ENCODE measurements around the gene CNIH4. TPM values are rescaled to one million over a fixed set of nuclear protein-coding genes. Genes with fewer than 3 reads are reported as not detected.

Gene CNIH4
- total and polyA plus RNA-seq, 2 of the 4 experiments (the other 2 are of a cell fraction): 29.7 to 73.1 TPM

GRCh38 chr1:224312025-224312424 lies 44.7 kb upstream of the CNIH4 start:
- ATAC-seq (ENCODE audit: low read depth): no peak
- BruUV-seq (replicated peaks): no TSS peak
- H4K8ac ChIP-seq (ENCODE audit: low read depth in 2 of 2, low read length in 2 of 2): no peak overlapping the region

More at GRCh38 chr1:224312025-224312424, 44.7 kb upstream of the CNIH4 start:
- no peaks in the 10 kb centered on the region for H3K9me1 ChIP-seq (ENCODE audit: insufficient read depth, low read length)
- H3K14ac ChIP-seq (replicated peaks; ENCODE audit: low read depth, low read length): no peak overlapping the region
- no peak overlapping the region for H3K56ac ChIP-seq (ENCODE audit: extremely low read depth, insufficient read depth, low read length)
- no peak overlapping the region for H4K5ac ChIP-seq (ENCODE audit: low read depth, low read length)
- no peaks in the 10 kb centered on the region for H3K27me3 ChIP-seq (ENCODE audit: control insufficient read depth, insufficient read depth, low read length)
- peaks cover 4 to 18% of the 10 kb centered on the region in 2 experiments for H3K79me1 ChIP-seq (ENCODE audit: low read depth in 1 of 2, low read length in 2 of 2)
- no peak overlapping the region for H4K91ac ChIP-seq (ENCODE audit: insufficient read depth, low read depth, low read length)
- no peak overlapping the region for H3K27ac ChIP-seq (ENCODE audit: insufficient read depth, low read length)
- no peak overlapping the region for H2AK9ac ChIP-seq (replicated peaks; ENCODE audit: low read depth, low read length, poor library complexity)
- H3K18ac ChIP-seq (ENCODE audit: low read depth, low read length): no peak overlapping the region
- H3K9me3 ChIP-seq (ENCODE audit: control insufficient read depth, insufficient read depth, low read length): no peaks in the 10 kb centered on the region
- H4K20me1 ChIP-seq (ENCODE audit: insufficient read depth, low read length): no peaks in the 10 kb centered on the region
- no peak overlapping the region for H2BK5ac ChIP-seq (ENCODE audit: low read depth, low read length, poor library complexity, severe bottlenecking)
- no peak overlapping the region for H3K23ac ChIP-seq (ENCODE audit: low read depth, low read length)
- no peaks in the 10 kb centered on the region; the same call in 1 of the 2 replicates for H3K4me1 ChIP-seq (ENCODE audit: control insufficient read depth, insufficient read depth, low read length)
- no peak overlapping the region for H2BK120ac ChIP-seq (ENCODE audit: low read depth, low read length)
- dilution Hi-C loops (cut with HindIII; ENCODE audit: low sequenced_read_pairs, unreplicated experiment): no loop called here
- no peak overlapping the region for H3K9ac ChIP-seq (ENCODE audit: low read depth, low read length)
- H3K36me3 ChIP-seq (ENCODE audit: control insufficient read depth, insufficient read depth, low read length): peaks cover 19% of the 10 kb centered on the region
- H3K4me3 ChIP-seq (ENCODE audit: insufficient read depth, low read depth, low read length): no peak overlapping the region
- in situ Hi-C loops (cut with MboI; ENCODE audit: low sequenced_read_pairs): no loop called here
- H2BK20ac ChIP-seq (ENCODE audit: low read depth, low read length): no peak overlapping the region
- no peak overlapping the region for H3K4me2 ChIP-seq (ENCODE audit: low read depth, low read length)
- no peak overlapping the region for H2AK5ac ChIP-seq (ENCODE audit: low read depth, low read length)
- no peak overlapping the region for H2BK15ac ChIP-seq (ENCODE audit: low read depth, low read length)
- TF ChIP-seq BHLHE40 (IDR thresholded peaks at IDR 0.05; ENCODE audit: low read depth, low read length): no peak
- no peak for TF ChIP-seq NFE2L2 (IDR thresholded peaks at IDR 0.05; ENCODE audit: low read depth, low read length)
- TF ChIP-seq ELK1 (IDR thresholded peaks at IDR 0.05; ENCODE audit: borderline replicate concordance, low read depth, low read length): no peak
- no peak for TF ChIP-seq CHD1 (IDR thresholded peaks at IDR 0.05; ENCODE audit: low read depth, low read length)
- no peak for TF ChIP-seq MAFK (IDR thresholded peaks at IDR 0.05; ENCODE audit: low read depth, low read length)
- no peak for TF ChIP-seq RCOR1 (IDR thresholded peaks at IDR 0.05; ENCODE audit: insufficient replicate concordance, low read length)
- TF ChIP-seq RAD21 (IDR thresholded peaks at IDR 0.05; ENCODE audit: low read length): no peak
- TF ChIP-seq, protein P1, sequence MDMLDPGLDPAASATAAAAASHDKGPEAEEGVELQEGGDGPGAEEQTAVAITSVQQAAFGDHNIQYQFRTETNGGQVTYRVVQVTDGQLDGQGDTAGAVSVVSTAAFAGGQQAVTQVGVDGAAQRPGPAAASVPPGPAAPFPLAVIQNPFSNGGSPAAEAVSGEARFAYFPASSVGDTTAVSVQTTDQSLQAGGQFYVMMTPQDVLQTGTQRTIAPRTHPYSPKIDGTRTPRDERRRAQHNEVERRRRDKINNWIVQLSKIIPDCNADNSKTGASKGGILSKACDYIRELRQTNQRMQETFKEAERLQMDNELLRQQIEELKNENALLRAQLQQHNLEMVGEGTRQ (IDR thresholded peaks at IDR 0.05; ENCODE audit: low read depth, low read length): no peak
- no peak for TF ChIP-seq RFX5 (IDR thresholded peaks at IDR 0.05; ENCODE audit: low read depth, low read length)
- POLR2A ChIA-PET (ENCODE audit: unreplicated experiment): no interaction called here
- CTCF ChIA-PET: interaction anchor here (1.0 kb wide), 1 partner anchor 93 kb away, joined by 3 read pairs; no protein-coding TSS in a partner anchor
- no peak overlapping the region for H2AFZ ChIP-seq (replicated peaks; ENCODE audit: low read length, poor library complexity)
- no peak for DNase-seq
- WGBS, 2 experiments (ENCODE audit: extremely low coverage in 2 of 2, insufficient read length in 1 of 2): no CpG with 5 or more reads among the region's 2 CpGs
- intact Hi-C loops (cut with micrococcal nuclease): no loop called here
- H3K4ac ChIP-seq (ENCODE audit: low read depth, low read length): no peak overlapping the region
